ENCODE data around the gene PUM2. TPM values are rescaled to one million over a fixed set of nuclear protein-coding genes. Genes with fewer than 3 reads are reported as not detected.
A peak's percentile ranks its signal among the peaks of the same experiment; 100 is the strongest.
"Not testable (repeated sequence)": the region's sequence is repeated elsewhere in the genome, so short reads cannot be mapped to it uniquely, and the experiment has no call there.

Gene PUM2
- total and polyA plus RNA-seq, 7 donors = 30.0 to 87.2 (median 73.4) TPM

- TF ChIP-seq POLR2A (IDR thresholded peaks at IDR 0.05) = no peak
- TF ChIP-seq CTCF (IDR thresholded peaks at IDR 0.05) = no peak
- TF ChIP-seq EP300 (IDR thresholded peaks at IDR 0.05) = no peak
- TF ChIP-seq POLR2AphosphoS5 (IDR thresholded peaks at IDR 0.05) = no peak
- H3K9me3 ChIP-seq = no peaks in the 10 kb centered on the region
- peaks cover 0 to 63% (median 14%) of the 10 kb centered on the region in 4 donors for H3K36me3 ChIP-seq
- no peaks in the 10 kb centered on the region for H3K27me3 ChIP-seq
- DNase-seq = no peak
- no peak overlapping the region for H3K27ac ChIP-seq
- intact Hi-C loops (cut with DNase I) = no loop called here
- no peak overlapping the region for H3K4me3 ChIP-seq
- WGBS, 2 donors = 56 to 75% methylated on average over 7 of the region's 7 CpGs
- peaks cover 0 to 9% (median 3%) of the 10 kb centered on the region in 4 donors for H3K4me1 ChIP-seq
Measured at GRCh38 chr2:20288642-20289340, 61.9 kb downstream of the PUM2 start.

- 57 to 77% methylated on average over 3 of the region's 3 CpGs for WGBS, 2 donors
- Histone ChIP-seq H3K4me3 (no peak overlapping the region), H3K27me3 (no peaks in the 10 kb centered on the region), H3K36me3 (peaks cover 0 to 63% (median 2%) of the 10 kb centered on the region in 4 donors), H3K4me1 (peaks cover 0 to 16% (median 6%) of the 10 kb centered on the region in 4 donors), H3K9me3 (no peaks in the 10 kb centered on the region), H3K27ac (no peak overlapping the region)
- intact Hi-C loops (cut with DNase I) = no loop called here
- no peak for TF ChIP-seq CTCF (IDR thresholded peaks at IDR 0.05)
- no peak for TF ChIP-seq EP300 (IDR thresholded peaks at IDR 0.05)
- peak in 1 of 4 donors; percentile 28 for TF ChIP-seq POLR2AphosphoS5 (IDR thresholded peaks at IDR 0.05)
- TF ChIP-seq POLR2A (IDR thresholded peaks at IDR 0.05) = no peak
- peak; percentile 88 for DNase-seq
Measured at GRCh38 chr2:20282916-20283592, 67.6 kb downstream of the PUM2 start.

- H3K4me3 ChIP-seq = no peak overlapping the region
- WGBS, 2 donors = 65 to 66% methylated on average over 2 of the region's 2 CpGs
- intact Hi-C loops (cut with DNase I) = no loop called here
- H3K27ac ChIP-seq = no peak overlapping the region
- H3K4me1 ChIP-seq = peaks cover 0 to 16% (median 6%) of the 10 kb centered on the region in 4 donors
- no peaks in the 10 kb centered on the region for H3K9me3 ChIP-seq
- TF ChIP-seq CTCF (IDR thresholded peaks at IDR 0.05) = no peak
- no peak for TF ChIP-seq EP300 (IDR thresholded peaks at IDR 0.05)
- no peak for TF ChIP-seq POLR2AphosphoS5 (IDR thresholded peaks at IDR 0.05)
- TF ChIP-seq POLR2A (IDR thresholded peaks at IDR 0.05) = no peak
- DNase-seq = no peak
- peaks cover 0 to 69% (median 3%) of the 10 kb centered on the region in 4 donors for H3K36me3 ChIP-seq
- no peaks in the 10 kb centered on the region for H3K27me3 ChIP-seq
Measured at GRCh38 chr2:20281876-20282275, 68.8 kb downstream of the PUM2 start.

- H3K9me3 ChIP-seq = no peaks in the 10 kb centered on the region
- intact Hi-C loops (cut with DNase I) = no loop called here
- no peak for TF ChIP-seq EP300 (IDR thresholded peaks at IDR 0.05)
- TF ChIP-seq POLR2AphosphoS5 (IDR thresholded peaks at IDR 0.05) = no peak
- no peak for TF ChIP-seq POLR2A (IDR thresholded peaks at IDR 0.05)
- TF ChIP-seq CTCF (IDR thresholded peaks at IDR 0.05) = no peak
- H3K36me3 ChIP-seq = peaks cover 0 to 27% (median 1%) of the 10 kb centered on the region in 4 donors
- no peaks in the 10 kb centered on the region for H3K27me3 ChIP-seq
- no peak overlapping the region for H3K4me3 ChIP-seq
- H3K4me1 ChIP-seq = peaks cover 0 to 7% (median 0%) of the 10 kb centered on the region in 4 donors
- H3K27ac ChIP-seq = no peak overlapping the region
- no peak for DNase-seq
- 88 to 92% methylated on average over 4 of the region's 4 CpGs for WGBS, 2 donors
Measured at GRCh38 chr2:20273042-20273441, 77.6 kb downstream of the PUM2 start.

GRCh38 chr2:20268317-20268716 is 82.3 kb downstream of the PUM2 start:
- H3K27me3 ChIP-seq; H3K27ac ChIP-seq; H3K9me3 ChIP-seq; DNase-seq; H3K4me3 ChIP-seq; H3K4me1 ChIP-seq; intact Hi-C loops (cut with DNase I): not testable (repeated sequence)
- H3K36me3 ChIP-seq = peaks cover 0 to 30% (median 0%) of the 10 kb centered on the region in 4 donors
- WGBS, 2 donors = 91 to 97% methylated on average over 6 of the region's 6 CpGs

Measured in sigmoid colon (tissue), 7 donors.